Vagina (tissue), 2 donors: ENCODE results near the gene HOXC10.

Experiments
- CTCF ChIP-seq, 3 experiments: fragments of 450-650 bp in 2 of 3; fragments of 200-600 bp in 1 of 3; sonication (generic) in 1 of 3; IDR thresholded peaks; one replicate each; pipeline ENCODE4 v1.5.1; 2017 to 2019; ENCODE audit warnings: antibody characterized with exemption in 3 of 3, mild to moderate bottlenecking in 2 of 3, moderate library complexity in 2 of 3
- POLR2A ChIP-seq, 2 donors: fragments of 450-650 bp; IDR thresholded peaks; one replicate each; pipeline ENCODE4 v1.6.1; 2017; ENCODE audit warnings: antibody characterized with exemption in 2 of 2, mild to moderate bottlenecking in 2 of 2, moderate library complexity in 2 of 2
- POLR2AphosphoS5 ChIP-seq, 2 donors: sonication (generic); formaldehyde crosslinking; IDR thresholded peaks; one replicate each; pipeline ENCODE4 v1.9.0; 2017; ENCODE audit warnings: antibody characterized with exemption in 2 of 2, mild to moderate bottlenecking in 2 of 2, low read depth in 1 of 2; ENCODE audit not compliant: insufficient read depth in 1 of 2

- no peak for TF ChIP-seq POLR2AphosphoS5 (IDR thresholded peaks at IDR 0.05; ENCODE audit: insufficient read depth in 1 of 2, low read depth in 1 of 2)
- no peak for TF ChIP-seq CTCF (IDR thresholded peaks at IDR 0.05)
- no peak for TF ChIP-seq POLR2A (IDR thresholded peaks at IDR 0.05)
Observed at GRCh38 chr12:53963005-53963404, 21.9 kb upstream of the HOXC10 start.
